Measurements from ENCODE around the gene PPCS. TPM values are rescaled to one million over a fixed set of nuclear protein-coding genes. Genes with fewer than 3 reads are reported as not detected.

PPCS gene
- total RNA-seq, 2 donors from 2014 or later = 42.9 to 45.3 TPM

DNA sequence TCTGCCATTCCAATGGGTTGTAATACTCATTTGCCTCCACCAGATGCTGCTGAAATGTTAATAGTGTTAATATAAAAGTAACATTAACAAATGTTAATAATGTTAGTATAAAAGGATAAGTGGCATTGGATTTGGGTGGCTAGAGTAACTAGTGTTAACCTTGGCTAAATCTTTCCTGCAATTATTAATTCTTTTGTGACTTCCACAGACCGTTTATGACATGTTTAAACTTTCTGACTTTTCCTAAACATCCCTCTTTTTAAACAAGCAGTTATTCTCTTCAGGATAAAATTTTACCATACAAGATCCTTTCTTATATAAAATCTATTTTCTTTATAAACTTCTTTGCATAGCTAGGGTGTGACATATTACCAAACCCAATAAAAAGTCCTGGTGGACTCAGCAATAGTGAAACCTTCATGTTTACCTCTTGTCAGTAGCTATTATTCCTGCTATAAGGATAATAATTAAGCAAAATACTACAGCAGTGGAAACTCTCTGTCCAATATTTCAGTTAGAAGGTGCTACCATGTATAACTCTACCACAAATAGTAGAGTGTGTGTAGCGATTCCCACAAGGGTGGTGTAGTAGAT, 48.3 kb downstream of the PPCS start:
- ATAC-seq = no peak
- Mint-ChIP-seq H3K27me3 (no peaks in the 10 kb centered on the region), H3K36me3 (ENCODE audit: low read depth) (peaks cover 3% of the 10 kb centered on the region), H3K4me3 (no peak overlapping the region), H3K4me1 (no peaks in the 10 kb centered on the region), H3K27ac (no peak overlapping the region)
- DNase-seq = no peak
- H3K9me3 ChIP-seq (ENCODE audit: control insufficient read depth, low read length, poor library complexity, severe bottlenecking) = no peaks in the 10 kb centered on the region

- DNase-seq (no peak), ATAC-seq (no peak)
- H3K9me3 ChIP-seq (ENCODE audit: control insufficient read depth, low read length, poor library complexity, severe bottlenecking) = peaks cover 6% of the 10 kb centered on the region
- peaks cover 3% of the 10 kb centered on the region for H3K36me3 Mint-ChIP-seq (ENCODE audit: low read depth)
- no peak overlapping the region for H3K27ac Mint-ChIP-seq
- H3K4me3 Mint-ChIP-seq = no peak overlapping the region
- no peaks in the 10 kb centered on the region for H3K27me3 Mint-ChIP-seq
- H3K4me1 Mint-ChIP-seq = no peaks in the 10 kb centered on the region
Measured at GRCh38 chr1:42506576-42506975, 50.2 kb downstream of the PPCS start.

Other genes starting within 250 kb of the PPCS start
- 10 to 100 TPM; 89.1 to 93.5 TPM for gene FOXJ3, start 121.3 kb upstream of the PPCS start, total RNA-seq
- under 1 TPM; 0.07 to 0.23 TPM for gene RIMKLA, start 75.8 kb upstream of the PPCS start, total RNA-seq
- gene ZMYND12, start 521 bp upstream of the PPCS start, total RNA-seq = 1 to 10 TPM in 1 of 2 donors, under 1 TPM in 1; 0.68 to 1.6 TPM
- 1 to 10 TPM; 2.9 to 3.9 TPM for gene CCDC30, start 6.7 kb downstream of the PPCS start, total RNA-seq
- 10 to 100 TPM; 31.1 to 39.2 TPM for gene PPIH, start 201.9 kb downstream of the PPCS start, total RNA-seq
- gene YBX1, start 225.9 kb downstream of the PPCS start, total RNA-seq = 100 to 1,000 TPM; 340 to 372 TPM